H9 (cell line): ENCODE measurements around the gene SNX1. TPM values are rescaled to one million over a fixed set of nuclear protein-coding genes. Genes with fewer than 3 reads are reported as not detected.

ENCODE experiments used
- DNase-seq: peaks from one replicate; pipeline ENCODE4 v3.0.0-alpha.2; 2017
- H2AFZ ChIP-seq: one replicate; pipeline ENCODE4 v1.6.1; 2013; ENCODE audit warnings: mild to moderate bottlenecking, low read length, control low read depth, moderate library complexity
- H2AK5ac ChIP-seq: 2 replicates; pipeline ENCODE4 v1.6.1; 2013; ENCODE audit warnings: low read length, control low read depth, mixed read lengths; ENCODE audit not compliant: insufficient read length
- H2BK120ac ChIP-seq: one replicate; pipeline ENCODE4 v1.6.1; 2013; ENCODE audit warnings: low read depth, mild to moderate bottlenecking, low read length, control low read depth, inconsistent platforms; ENCODE audit not compliant: poor library complexity, severe bottlenecking
- H2BK12ac ChIP-seq: 2 replicates; pipeline ENCODE4 v1.6.1; 2013; ENCODE audit warnings: low read length, control low read depth, mixed read lengths, low read depth; ENCODE audit not compliant: insufficient read length
- H2BK15ac ChIP-seq: 2 replicates; pipeline ENCODE4 v1.6.1; 2013; ENCODE audit warnings: low read depth, low read length, control low read depth
- H2BK20ac ChIP-seq: one replicate; pipeline ENCODE4 v1.6.1; 2013; ENCODE audit warnings: low read depth, mild to moderate bottlenecking, low read length, control low read depth, inconsistent platforms; ENCODE audit not compliant: poor library complexity, severe bottlenecking
- H2BK5ac ChIP-seq: 2 replicates; pipeline ENCODE4 v1.6.1; 2013; ENCODE audit warnings: low read length, control low read depth, mixed read lengths; ENCODE audit not compliant: insufficient read length
- H3K14ac ChIP-seq: 2 replicates; pipeline ENCODE4 v1.6.1; 2013; ENCODE audit warnings: low read length, control low read depth; ENCODE audit not compliant: insufficient read depth
- H3K18ac ChIP-seq: 2 replicates; pipeline ENCODE4 v1.6.1; 2013; ENCODE audit warnings: low read depth, mild to moderate bottlenecking, mixed read lengths, low read length, control low read depth; ENCODE audit not compliant: insufficient read length
- H3K23ac ChIP-seq: 2 replicates; pipeline ENCODE4 v1.6.1; 2013; ENCODE audit warnings: low read length, control low read depth, mixed read lengths, low read depth; ENCODE audit not compliant: insufficient read length
- H3K23me2 ChIP-seq: 2 replicates; pipeline ENCODE4 v1.6.1; 2013; ENCODE audit warnings: low read depth, mild to moderate bottlenecking, mixed read lengths, low read length, control low read depth; ENCODE audit not compliant: insufficient read length, poor library complexity, severe bottlenecking
- H3K27ac ChIP-seq: 2 replicates; pipeline ENCODE4 v1.5.1; 2013; ENCODE audit warnings: low read length, control low read depth, mixed read lengths, low read depth; ENCODE audit not compliant: insufficient read length
- H3K27me3 ChIP-seq: 2 replicates; pipeline ENCODE4 v1.6.1; 2013; ENCODE audit warnings: low read length, control low read depth, inconsistent platforms; ENCODE audit not compliant: insufficient read depth
- H3K4ac ChIP-seq: 2 replicates; pipeline ENCODE4 v1.6.1; 2013; ENCODE audit warnings: low read depth, mild to moderate bottlenecking, control low read depth, inconsistent platforms, low read length, moderate library complexity
- H3K4me1 ChIP-seq: 2 replicates; pipeline ENCODE4 v1.6.1; 2013; ENCODE audit warnings: low read length, control low read depth, inconsistent platforms; ENCODE audit not compliant: insufficient read depth
- H3K4me2 ChIP-seq: 2 replicates; pipeline ENCODE4 v1.6.1; 2013; ENCODE audit warnings: low read length, control low read depth, mixed read lengths; ENCODE audit not compliant: insufficient read length, insufficient read depth
- H3K56ac ChIP-seq: 2 replicates; pipeline ENCODE4 v1.6.1; 2013; ENCODE audit warnings: low read depth, mild to moderate bottlenecking, mixed read lengths, low read length, control low read depth; ENCODE audit not compliant: insufficient read length
- H3K79me1 ChIP-seq: 2 replicates; pipeline ENCODE4 v1.6.1; 2013; ENCODE audit warnings: low read depth, mild to moderate bottlenecking, moderate library complexity, low read length, control low read depth, inconsistent platforms; ENCODE audit not compliant: insufficient read depth, poor library complexity, severe bottlenecking
- H3K79me2 ChIP-seq: 2 replicates; pipeline ENCODE4 v1.6.1; 2013; ENCODE audit warnings: low read length, control low read depth, inconsistent platforms; ENCODE audit not compliant: insufficient read depth
- H3K9ac ChIP-seq: 2 replicates; pipeline ENCODE4 v1.6.1; 2013; ENCODE audit warnings: low read length, control low read depth, mixed read lengths; ENCODE audit not compliant: insufficient read length; ENCODE audit errors: extremely low read depth
- H3K9me3 ChIP-seq: one replicate; pipeline ENCODE4 v1.6.1; 2013; ENCODE audit warnings: low read depth, low read length, inconsistent platforms; ENCODE audit not compliant: control insufficient read depth
- H3T11ph ChIP-seq: one replicate; pipeline ENCODE4 v1.6.1; 2013; ENCODE audit warnings: mild to moderate bottlenecking, low read length, control low read depth, inconsistent platforms
- H4K20me1 ChIP-seq: one replicate; pipeline ENCODE4 v1.6.1; 2013; ENCODE audit not compliant: control insufficient read depth, insufficient read length, insufficient read depth
- H4K5ac ChIP-seq: 2 replicates; pipeline ENCODE4 v1.6.1; 2013; ENCODE audit warnings: low read depth, mild to moderate bottlenecking, mixed read lengths, low read length, control low read depth; ENCODE audit not compliant: insufficient read length
- H4K8ac ChIP-seq: replicated peaks from 2 replicates; pipeline ENCODE4 v1.6.1; 2013; ENCODE audit warnings: low read length, control low read depth, mixed read lengths, low read depth; ENCODE audit not compliant: insufficient read length
- H4K91ac ChIP-seq: 2 replicates; pipeline ENCODE4 v1.6.1; 2013; ENCODE audit warnings: low read depth, mild to moderate bottlenecking, moderate library complexity, mixed read lengths, low read length, control low read depth; ENCODE audit not compliant: insufficient read length
- H3K27ac Mint-ChIP-seq, 3 experiments: 2 replicates in 2 of 3; 3 replicates in 1 of 3; pipeline ENCODE4 v1.8.0; 2020 to 2021; ENCODE audit warnings: mixed read lengths in 3 of 3, mild to moderate bottlenecking in 1 of 3, moderate library complexity in 1 of 3
- H3K27me3 Mint-ChIP-seq: 2 replicates; pipeline ENCODE4 v1.8.0; 2021; ENCODE audit warnings: low read depth, mild to moderate bottlenecking, moderate library complexity, mixed read lengths
- H3K36me3 Mint-ChIP-seq, 3 experiments: 2 replicates in 2 of 3; 3 replicates in 1 of 3; pipeline ENCODE4 v1.8.0; 2020 to 2021; ENCODE audit warnings: low read depth in 3 of 3, mixed read lengths in 3 of 3; ENCODE audit not compliant: insufficient read depth in 1 of 3
- H3K4me1 Mint-ChIP-seq, 2 experiments: 2 replicates each; pipeline ENCODE4 v1.8.0; 2020; ENCODE audit warnings: mixed read lengths in 2 of 2
- H3K4me3 Mint-ChIP-seq, 2 experiments: 2 replicates in 1 of 2; 3 replicates in 1 of 2; pipeline ENCODE4 v1.8.0; 2020 to 2021; ENCODE audit warnings: mild to moderate bottlenecking in 2 of 2, mixed read lengths in 2 of 2, moderate library complexity in 1 of 2
- H3K9me3 Mint-ChIP-seq, 2 experiments: 2 replicates in 1 of 2; 3 replicates in 1 of 2; pipeline ENCODE4 v1.8.0; 2020; ENCODE audit warnings: mild to moderate bottlenecking in 2 of 2, mixed read lengths in 2 of 2, moderate library complexity in 1 of 2
- CTCF ChIP-seq: fragments of 200-600 bp; sonication (generic); conservative IDR thresholded peaks from 3 replicates; pipeline ENCODE4 v1.8.0; 2021; ENCODE audit warnings: antibody characterized with exemption, mild to moderate bottlenecking
- WGBS: extraction: QIAGEN DNeasy Blood & Tissue Kit; methylation state at CpG from one replicate; pipeline ENCODE4 v1.1.7; 2013; ENCODE audit warnings: missing lambda C conversion rate, low lambda C conversion rate, mixed read lengths; ENCODE audit not compliant: insufficient read length; ENCODE audit errors: extremely low coverage; 5-methylcytosine and 5-hydroxymethylcytosine counted together
- total RNA-seq: library from RNA; stranded (reverse); gene quantifications from 2 replicates; pipeline ENCODE4 v1.2.1, GENCODE V29; 2021

Gene SNX1
- total RNA-seq, 1 experiment from 2014 or later = 58.8 TPM

GRCh38 chr15:64090527-64090926 lies 5.3 kb upstream of the SNX1 start:
- Histone ChIP-seq H2AK5ac (no peak overlapping the region), H4K5ac (no peak overlapping the region), H2AFZ (no peak overlapping the region), H2BK5ac (no peak overlapping the region), H3K27ac (no peak overlapping the region), H3K23ac (no peak overlapping the region), H2BK12ac (no peak overlapping the region), H3K9me3 (no peaks in the 10 kb centered on the region), H3K18ac (no peak overlapping the region), H3K4ac (no peak overlapping the region), H3K9ac (no peak overlapping the region), H3K14ac (no peak overlapping the region), H3K79me1 (peaks cover 3% of the 10 kb centered on the region), H3K79me2 (no peaks in the 10 kb centered on the region), H4K8ac (no peak overlapping the region), H2BK15ac (no peak overlapping the region), H3T11ph (no peak overlapping the region), H3K23me2 (peaks cover 5% of the 10 kb centered on the region), H3K56ac (no peak overlapping the region), H4K20me1 (no peaks in the 10 kb centered on the region), H2BK120ac (no peak overlapping the region), H2BK20ac (no peak overlapping the region), H3K27me3 (no peaks in the 10 kb centered on the region), H3K4me1 (no peaks in the 10 kb centered on the region), H4K91ac (no peak overlapping the region), H3K4me2 (no peak overlapping the region)
- Mint-ChIP-seq H3K36me3 (peaks cover 29 to 40% (median 37%) of the 10 kb centered on the region in 3 experiments), H3K4me1 (peaks cover 17 to 26% of the 10 kb centered on the region in 2 experiments), H3K27ac (peak overlapping the region in 2 of 3 experiments; percentile 3 to 10; a peak in 3 of 7 replicates), H3K4me3 (no peak overlapping the region), H3K9me3 (no peaks in the 10 kb centered on the region), H3K27me3 (no peaks in the 10 kb centered on the region)
- no peak for DNase-seq
- WGBS = 100% methylated on average over 1 of the region's 3 CpGs
- TF ChIP-seq CTCF = no peak
